GM18507 (cell line): ENCODE data around the gene BDH1.

Experiments
- DNase-seq: peaks from one replicate; pipeline ENCODE4 v3.0.0; 2011; ENCODE audit warnings: low read depth; ENCODE audit not compliant: insufficient read length; ENCODE audit errors: extremely low spot score
- FAIRE-seq: peaks from 2 replicates; lab custom pipeline; 2011; peaks lifted over from hg19 to GRCh38; lab: Jason Lieb, UNC

Gene BDH1

GRCh38 chr3:197554196-197554561 is 1.6 kb downstream of the BDH1 start:
- DNase-seq (no peak), FAIRE-seq (no peak)

GRCh38 chr3:197552198-197552597 is 3.6 kb downstream of the BDH1 start:
- no peak for DNase-seq
- FAIRE-seq, result no peak

- DNase-seq (no peak), FAIRE-seq (no peak)
These were observed 5.3 kb downstream of the BDH1 start for GRCh38 chr3:197550489-197550888.

GRCh38 chr3:197549261-197549885 is 6.4 kb downstream of the BDH1 start:
- no peak for DNase-seq

GRCh38 chr3:197547306-197548011 is 8.3 kb downstream of the BDH1 start:
- DNase-seq, result no peak
- no peak for FAIRE-seq

More at GRCh38 chr3:197549261-197549885, 6.4 kb downstream of the BDH1 start:
- FAIRE-seq, result no peak

GRCh38 chr3:197546307-197547085 is 9.3 kb downstream of the BDH1 start:
- DNase-seq (no peak), FAIRE-seq (no peak)

- DNase-seq (no peak), FAIRE-seq (no peak)
These were observed 10.2 kb downstream of the BDH1 start for GRCh38 chr3:197545571-197545970.

GRCh38 chr3:197545101-197545500 is 10.7 kb downstream of the BDH1 start:
- DNase-seq (no peak), FAIRE-seq (no peak)

GRCh38 chr3:197542741-197543454 is 12.9 kb downstream of the BDH1 start:
- DNase-seq (no peak), FAIRE-seq (no peak)

- FAIRE-seq, result no peak
- no peak for DNase-seq
These were observed 13.8 kb downstream of the BDH1 start for GRCh38 chr3:197541756-197542539.

GRCh38 chr3:197540961-197541377 is 14.8 kb downstream of the BDH1 start:
- FAIRE-seq, result no peak
- no peak for DNase-seq

GRCh38 chr3:197539651-197540051 is 16.1 kb downstream of the BDH1 start:
- FAIRE-seq, result no peak
- DNase-seq, result no peak

GRCh38 chr3:197533927-197534725 is 21.6 kb downstream of the BDH1 start:
- DNase-seq (no peak), FAIRE-seq (no peak)

- DNase-seq (no peak), FAIRE-seq (no peak)
These were observed 22.4 kb downstream of the BDH1 start for GRCh38 chr3:197533396-197533795.

GRCh38 chr3:197532388-197532787 is 23.4 kb downstream of the BDH1 start:
- FAIRE-seq (no peak), DNase-seq (no peak)

GRCh38 chr3:197528190-197528589 is 27.6 kb downstream of the BDH1 start:
- FAIRE-seq (no peak), DNase-seq (no peak)

- DNase-seq, result no peak
- FAIRE-seq, result no peak
These were observed 28.2 kb downstream of the BDH1 start for GRCh38 chr3:197527569-197527968.

- FAIRE-seq, result no peak
- DNase-seq, result no peak
These were observed 30.1 kb downstream of the BDH1 start for GRCh38 chr3:197525706-197526105.

GRCh38 chr3:197524128-197524527 is 31.6 kb downstream of the BDH1 start:
- DNase-seq, result no peak
- FAIRE-seq, result no peak
